K562 (cell line): Measurements from ENCODE around the gene STK31. TPM values are rescaled to one million over a fixed set of nuclear protein-coding genes. Genes with fewer than 3 reads are reported as not detected.

ENCODE experiments used
- ATAC-seq: fragments of 200-7000 bp; cut with Tn5 transposase; 3 replicates; pipeline ENCODE4 v1.9.1; 2020; ENCODE audit warnings: moderate library complexity
- BruUV-seq: library from RNA; stranded (reverse); fragments of 400-500 nt; replicated peaks from 2 replicates; lab custom pipeline; 2021; lab: Mats Ljungman, UMichigan
- CTCF ChIA-PET: fragments of 300-600 bp; formaldehyde crosslinking; extraction: SDS; loops from one replicate; lab custom pipeline; 2021; ENCODE audit warnings: low intra/inter-chr PET ratio; lab: Yijun Ruan, JAX
- POLR2A ChIA-PET: fragments of 300-600, 350-650 bp; sonication (Branson Sonifier 250); formaldehyde crosslinking; extraction: SDS; loops from one replicate; lab custom pipeline; 2021; ENCODE audit warnings: antibody characterized with exemption, inconsistent platforms; lab: Yijun Ruan, JAX
- DNase-seq, 4 experiments: peaks; one replicate each; pipeline versions ENCODE4 v3.0.0 to v3.0.0-alpha.2; 2011 to 2018; ENCODE audit warnings: low spot score in 3 of 4, mixed read lengths in 3 of 4; ENCODE audit errors: extremely low read depth in 1 of 4
- FAIRE-seq: peaks from 2 replicates; lab custom pipeline; 2011; peaks lifted over from hg19 to GRCh38; lab: Jason Lieb, UNC
- H2AFZ ChIP-seq: 2 replicates; pipeline ENCODE4 v1.6.0; 2011; ENCODE audit warnings: low read depth, low read length, control low read depth, inconsistent platforms
- H3K27ac ChIP-seq: fragments of 200-600 bp; 3 replicates; pipeline ENCODE4 v1.8.0; 2011; ENCODE audit warnings: low read depth, mild to moderate bottlenecking, control low read depth, inconsistent platforms, low read length, moderate library complexity, mixed read lengths; ENCODE audit errors: extremely low read depth
- H3K27me3 ChIP-seq, 2 experiments: fragments of 300-600 bp in 1 of 2; 2 replicates in 1 of 2; 3 replicates in 1 of 2; pipeline versions ENCODE4 v1.6.0 to v1.8.0; 2011; ENCODE audit warnings: inconsistent platforms in 2 of 2, low read length in 2 of 2, mild to moderate bottlenecking in 1 of 2, mixed read lengths in 1 of 2, moderate library complexity in 1 of 2; ENCODE audit not compliant: control insufficient read depth in 2 of 2, insufficient read depth in 2 of 2
- H3K36me3 ChIP-seq: fragments of 300-600 bp; 3 replicates; pipeline ENCODE4 v1.8.0; 2011; ENCODE audit warnings: mild to moderate bottlenecking, low read length, inconsistent platforms; ENCODE audit not compliant: control insufficient read depth, insufficient read depth
- H3K4me1 ChIP-seq, 2 experiments: fragments of 200-600 bp in 1 of 2; replicated peaks in 1 of 2; 2 replicates in 1 of 2; 3 replicates in 1 of 2; pipeline versions ENCODE4 v1.5.1 to v1.8.0; 2011; ENCODE audit warnings: inconsistent platforms in 2 of 2, low read length in 2 of 2, mild to moderate bottlenecking in 1 of 2, mixed read lengths in 1 of 2, moderate library complexity in 1 of 2; ENCODE audit not compliant: control insufficient read depth in 2 of 2, insufficient read depth in 2 of 2
- H3K4me2 ChIP-seq: 2 replicates; pipeline ENCODE4 v1.6.1; 2011; ENCODE audit warnings: low read length, control low read depth, inconsistent platforms, mixed read lengths; ENCODE audit not compliant: insufficient read depth
- H3K4me3 ChIP-seq: fragments of 200-600 bp; sonication (generic), shearing (Covaris generic); 2 replicates; pipeline ENCODE4 v1.5.1; 2016; ENCODE audit warnings: control low read depth, inconsistent platforms
- H3K79me2 ChIP-seq: fragments of 200-600 bp; 3 replicates; pipeline ENCODE4 v1.8.0; 2011; ENCODE audit warnings: low read length, inconsistent platforms; ENCODE audit not compliant: control insufficient read depth, insufficient read depth
- H3K9ac ChIP-seq, 2 experiments: 2 replicates each; pipeline versions ENCODE4 v1.6.0 to v1.6.1; 2011; ENCODE audit warnings: low read depth in 2 of 2, low read length in 2 of 2, control low read depth in 1 of 2, inconsistent platforms in 1 of 2, mild to moderate bottlenecking in 1 of 2, mixed read lengths in 1 of 2; ENCODE audit not compliant: insufficient read depth in 1 of 2
- H3K9me1 ChIP-seq: one replicate; pipeline ENCODE4 v1.6.0; 2011; ENCODE audit warnings: inconsistent platforms, mild to moderate bottlenecking, low read length, moderate library complexity; ENCODE audit not compliant: control insufficient read depth, insufficient read depth
- H3K9me3 ChIP-seq: replicated peaks from 2 replicates; pipeline ENCODE4 v1.5.1; 2011; ENCODE audit warnings: low read depth, low read length, inconsistent platforms; ENCODE audit not compliant: control insufficient read depth, insufficient read depth
- H4K20me1 ChIP-seq: replicated peaks from 2 replicates; pipeline ENCODE4 v1.6.1; 2011; ENCODE audit warnings: low read length, inconsistent platforms, mixed read lengths; ENCODE audit not compliant: control insufficient read depth, insufficient read depth
- ARHGAP35 ChIP-seq: fragments of 450-650 bp; IDR thresholded peaks from 2 replicates; pipeline ENCODE4 v1.6.1; 2018; ENCODE audit not compliant: partially characterized antibody
- JUN ChIP-seq, 2 experiments: sonication (generic) in 1 of 2; formaldehyde crosslinking in 1 of 2; IDR thresholded peaks; 2 replicates each; pipeline versions ENCODE4 v1.6.1 to v1.8.0; 2012 to 2022; ENCODE audit warnings: borderline replicate concordance in 2 of 2, mild to moderate bottlenecking in 2 of 2, improper control_type of control experiment in 1 of 2, low read depth in 1 of 2, low read length in 1 of 2, missing genetic modification reagents in 1 of 2
- MAFF ChIP-seq: IDR thresholded peaks from 2 replicates; pipeline ENCODE4 v1.6.1; 2012; ENCODE audit warnings: low read length, improper control_type of control experiment
- MAFG ChIP-seq: fragments of 450-650 bp; conservative IDR thresholded peaks from 2 replicates; pipeline ENCODE4 v1.6.1; 2016; ENCODE audit warnings: missing genetic modification characterization, missing compliant biosample characterization
- NEUROD1 ChIP-seq: fragments of 150-350 bp; IDR thresholded peaks from 2 replicates; pipeline ENCODE4 v1.6.1; 2014; ENCODE audit warnings: borderline replicate concordance, low read length, low read depth; ENCODE audit not compliant: partially characterized antibody
- PKNOX1 ChIP-seq: fragments of 450-650 bp; IDR thresholded peaks from 2 replicates; pipeline ENCODE4 v1.6.1; 2016
- RB1 ChIP-seq: fragments of 450-650 bp; IDR thresholded peaks from 2 replicates; pipeline ENCODE4 v1.6.1; 2017; ENCODE audit warnings: low read depth, mild to moderate bottlenecking
- TSC22D4 ChIP-seq: fragments of 450-650 bp; IDR thresholded peaks from 2 replicates; pipeline ENCODE4 v1.6.1; 2016; ENCODE audit warnings: missing genetic modification characterization, missing biosample characterization, control low read depth
- ZNF586 ChIP-seq: fragments of 450-650 bp; formaldehyde crosslinking; conservative IDR thresholded peaks from 2 replicates; pipeline ENCODE4 v1.4.0; 2020; ENCODE audit warnings: mild to moderate bottlenecking, moderate library complexity
- WGBS: fragments of 100-300 bp; shearing (Covaris generic); methylation state at CpG from one replicate; pipeline ENCODE4 v1.1.6; 2016; ENCODE audit warnings: low coverage, mixed read lengths; ENCODE audit not compliant: insufficient coverage; ENCODE audit errors: missing lambda C conversion rate; 5-methylcytosine and 5-hydroxymethylcytosine counted together
- in situ Hi-C: fragments of 300-500 bp; cut with MboI; formaldehyde crosslinking; loops from 4 replicates; pipeline ENCODE4 v1.15.0; 2018; ENCODE audit warnings: inconsistent platforms, mixed read lengths
- intact Hi-C: fragments of 100-400 bp; cut with micrococcal nuclease; formaldehyde crosslinking; loops from 2 replicates; pipeline ENCODE4 v1.14.2; 2022
- polyA plus RNA-seq, 8 experiments: library from polyadenylated mRNA; depleted of rRNA in 4 of 8; stranded (reverse) in 5 of 8; unstranded in 3 of 8; fragments of >200 nt; fragmentation: Nextera tagmentation in 2 of 8; fragmentation: Illumina TruSeq in 1 of 8; extraction: Ambion mirVana in 2 of 8; extraction: Trizol in 1 of 8; gene quantifications; 2 replicates each; pipeline versions ENCODE4 v1.2.1 to v1.2.3, GENCODE V29; 2011 to 2014; ENCODE audit warnings: inconsistent platforms in 1 of 8, missing spikeins in 1 of 8
- total RNA-seq, 7 experiments: library from RNA; depleted of rRNA in 6 of 7; stranded (reverse); fragments of >200 nt in 6 of 7; fragmentation: Illumina TruSeq in 2 of 7; extraction: Trizol in 2 of 7; gene quantifications; 2 replicates each; pipeline versions ENCODE4 v1.2.1 to v1.2.3, GENCODE V29; 2011 to 2021; ENCODE audit warnings: low replicate concordance in 1 of 7

Gene STK31
- total and polyA plus RNA-seq, 9 of the 15 experiments (the other 6 are each of a cell fraction or from before 2014, with no cell fraction given), result 0.09 to 1.2 (median 0.26) TPM

- peak; percentile 59 for TF ChIP-seq MAFG (tag)
- peak; percentile 63 for TF ChIP-seq MAFF
- no peak for TF ChIP-seq JUN (IDR thresholded peaks at IDR 0.05; ENCODE audit: borderline replicate concordance, low read depth, low read length)
- TF ChIP-seq JUN (CRISPR knock-in tag; IDR thresholded peaks at IDR 0.05; ENCODE audit: borderline replicate concordance), result no peak
- no peak for TF ChIP-seq TSC22D4
- TF ChIP-seq NEUROD1, result no peak
- TF ChIP-seq RB1, result no peak
- no peak for TF ChIP-seq ARHGAP35
These were observed 4.6 kb downstream of the STK31 start (continued) for GRCh38 chr7:23714579-23714978.

- H3K9ac ChIP-seq, result no peak overlapping the region
- no peaks in the 10 kb centered on the region for H3K9me1 ChIP-seq
- H3K9me3 ChIP-seq, result no peaks in the 10 kb centered on the region
- ChIA-PET POLR2A (interaction anchor here (0.7 kb wide), 1 partner anchor 148 kb away, joined by 3 read pairs; no protein-coding TSS in a partner anchor), CTCF (no interaction called here)
- no peaks in the 10 kb centered on the region for H4K20me1 ChIP-seq
- DNase-seq, result no peak
- H3K79me2 ChIP-seq, result no peaks in the 10 kb centered on the region
- H3K36me3 ChIP-seq, result no peaks in the 10 kb centered on the region
- in situ Hi-C loops (loop anchor here (25.0 kb wide), 1 partner anchor 453 kb away; no protein-coding TSS in a partner anchor), intact Hi-C loops (loop anchor here (10.0 kb wide), 1 partner anchor 290 kb away; no protein-coding TSS in a partner anchor)
- H3K4me1 ChIP-seq, result no peaks in the 10 kb centered on the region
- H2AFZ ChIP-seq, result no peak overlapping the region
- 31% methylated on average over 6 of the region's 6 CpGs for WGBS
- no peak overlapping the region for H3K27ac ChIP-seq
- peaks cover 0 to 3% of the 10 kb centered on the region in 2 experiments; a peak in 2 of 5 replicates for H3K27me3 ChIP-seq
- no TSS peak for BruUV-seq
- FAIRE-seq, result no peak
- H3K4me3 ChIP-seq, result no peak overlapping the region
- peak; percentile 41; the same call in 1 of the 2 replicates for TF ChIP-seq PKNOX1
- no peak for TF ChIP-seq ZNF586
- no peak for ATAC-seq
- no peak overlapping the region for H3K4me2 ChIP-seq
These were observed 5.1 kb downstream of the STK31 start for GRCh38 chr7:23715099-23715498.
